GM18867 (cell line): Measurements from ENCODE around the gene OSBPL3.

Source experiments
- ATAC-seq: cut with Tn5 transposase; IDR thresholded peaks from one replicate; pipeline ENCODE4 v1.9.1; 2021; ENCODE audit warnings: mild to moderate bottlenecking, moderate library complexity; ENCODE audit not compliant: unreplicated experiment

Gene OSBPL3

GRCh38 chr7:24871770-24872169 lies 108.2 kb downstream of the OSBPL3 start:
- ATAC-seq = no peak

- no peak for ATAC-seq
Measured at GRCh38 chr7:24870766-24871165, 109.2 kb downstream of the OSBPL3 start.

DNA sequence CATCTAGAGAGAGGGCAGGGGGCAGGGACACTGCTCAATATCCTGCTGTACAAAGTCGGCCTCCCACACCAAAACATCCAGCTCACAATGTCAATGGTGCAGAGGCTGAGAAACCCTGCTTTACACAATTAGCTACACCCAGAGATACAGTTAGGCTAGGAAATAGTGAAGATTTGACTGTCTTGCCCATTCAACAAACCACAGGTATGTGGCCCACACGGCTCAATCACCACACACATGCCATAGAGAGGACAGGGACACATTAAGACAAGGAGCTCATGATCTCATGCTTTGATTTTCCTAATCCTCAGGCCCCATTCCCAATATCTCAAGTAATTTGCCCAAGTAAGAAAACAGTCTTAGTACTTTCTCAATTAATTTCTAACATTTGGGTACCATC lies 110.4 kb downstream of the OSBPL3 start:
- no peak for ATAC-seq

- ATAC-seq = no peak
Measured at GRCh38 chr7:24868741-24869140, 111.2 kb downstream of the OSBPL3 start.

DNA sequence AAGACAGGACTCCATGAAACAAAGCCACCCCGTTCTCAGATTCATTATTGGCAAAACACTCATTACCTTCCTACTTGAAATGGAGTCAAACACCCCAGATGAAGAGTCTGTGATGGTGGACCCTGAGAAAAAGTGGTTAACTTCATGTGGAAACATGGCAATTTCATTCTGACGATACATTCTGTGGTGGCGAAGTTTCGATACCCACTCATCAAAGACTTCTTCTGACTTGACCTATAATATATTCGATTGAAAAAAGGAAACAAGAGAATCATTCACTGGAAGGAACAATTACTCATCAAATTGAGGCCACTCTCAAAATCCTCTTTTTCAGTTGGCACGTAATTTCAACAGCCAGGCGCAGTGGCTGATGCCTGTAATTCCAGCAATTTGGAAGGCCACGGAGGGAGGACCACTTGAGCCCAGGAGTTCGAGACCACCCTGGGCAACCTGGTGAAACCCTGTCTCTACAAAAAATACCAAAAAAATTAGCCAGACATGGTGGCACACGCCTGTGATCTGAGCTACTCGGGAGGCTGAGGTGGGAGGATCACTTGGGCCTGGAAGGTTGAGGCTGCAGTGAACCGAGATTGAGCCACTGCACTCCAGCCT lies 113.9 kb downstream of the OSBPL3 start:
- no peak for ATAC-seq

DNA sequence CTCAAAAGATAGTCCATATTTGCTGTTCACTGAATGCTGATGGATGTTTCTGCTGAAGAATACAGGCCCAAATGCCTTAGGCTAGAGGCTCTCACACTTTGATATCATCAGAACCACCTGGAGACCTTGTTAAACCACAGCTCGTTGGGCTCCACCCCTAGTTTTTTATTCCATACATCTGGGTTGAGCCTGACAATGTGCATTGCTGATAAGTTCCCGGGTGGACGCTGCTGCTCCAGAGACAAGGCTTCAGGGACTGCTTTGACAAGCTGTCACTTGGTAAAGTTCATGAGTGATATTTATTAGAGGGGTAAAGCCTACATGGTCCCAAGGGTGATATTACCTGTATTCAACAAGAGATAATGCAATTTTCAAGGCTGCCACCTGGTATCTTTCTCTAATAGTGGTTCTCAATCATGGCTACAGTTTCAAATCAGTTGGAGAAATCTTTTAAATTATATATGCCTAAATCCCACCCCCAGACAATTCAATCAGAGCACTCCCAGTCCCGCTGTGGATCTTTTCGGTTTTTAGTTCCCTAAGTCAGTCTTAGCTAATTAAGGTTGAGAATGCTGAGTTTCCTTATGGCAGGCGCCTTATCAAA lies 115.7 kb downstream of the OSBPL3 start:
- ATAC-seq = no peak

DNA sequence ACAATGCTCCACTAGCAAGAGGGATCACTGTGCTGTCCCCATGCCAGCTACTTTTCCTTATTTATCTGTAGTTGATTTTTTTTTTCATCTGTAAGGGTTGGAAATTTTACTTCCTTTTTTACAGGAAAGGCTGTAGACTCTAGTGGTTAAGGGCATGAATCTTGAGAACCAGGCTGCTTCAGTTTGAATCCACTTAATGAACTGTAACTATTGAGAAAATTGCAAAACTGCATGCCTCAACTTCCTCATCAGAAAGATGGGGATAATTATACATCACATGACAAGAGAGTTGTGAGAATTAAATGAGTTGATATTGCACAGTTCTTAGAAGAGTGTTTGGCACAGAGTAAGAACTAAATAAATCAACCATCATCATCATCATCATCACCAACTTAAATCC lies 116.4 kb downstream of the OSBPL3 start:
- ATAC-seq = no peak

DNA sequence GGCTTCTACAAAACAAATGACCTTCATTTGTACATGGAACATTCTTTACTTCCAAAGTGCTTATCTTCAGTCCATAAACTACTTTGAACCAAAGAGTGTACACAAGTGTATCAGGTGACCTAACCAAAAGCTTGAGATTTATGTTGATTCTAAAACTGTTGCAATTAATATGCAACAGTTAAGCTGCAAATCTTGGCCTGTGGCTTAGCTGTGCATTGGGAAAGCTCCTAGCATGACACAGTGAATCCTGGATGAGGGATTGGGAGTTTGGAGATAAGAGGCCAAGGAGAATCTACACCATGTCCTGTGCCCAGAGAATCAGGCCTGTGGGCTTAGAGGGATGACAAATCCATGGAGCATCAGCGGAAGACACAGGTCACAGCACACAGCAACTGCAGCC lies 117.5 kb downstream of the OSBPL3 start:
- ATAC-seq = no peak

DNA sequence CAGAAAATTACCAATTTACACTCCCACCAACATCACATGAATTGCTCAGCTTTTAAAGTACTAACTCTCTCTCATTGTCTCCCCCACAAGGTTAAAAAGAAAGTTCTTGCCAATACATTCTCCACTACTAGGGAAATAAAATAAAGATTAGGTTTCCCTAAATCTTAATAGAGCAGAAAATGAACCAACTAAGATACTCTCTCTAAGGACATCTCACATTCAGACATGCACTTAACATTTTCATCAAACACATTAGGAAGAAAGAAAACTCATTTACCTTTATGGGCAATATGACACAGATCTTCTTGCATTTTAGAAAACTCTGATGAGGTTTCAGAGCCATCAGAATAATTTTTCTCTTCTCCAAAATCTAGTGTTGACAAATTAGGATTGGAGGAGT lies 118.6 kb downstream of the OSBPL3 start:
- ATAC-seq = no peak

DNA sequence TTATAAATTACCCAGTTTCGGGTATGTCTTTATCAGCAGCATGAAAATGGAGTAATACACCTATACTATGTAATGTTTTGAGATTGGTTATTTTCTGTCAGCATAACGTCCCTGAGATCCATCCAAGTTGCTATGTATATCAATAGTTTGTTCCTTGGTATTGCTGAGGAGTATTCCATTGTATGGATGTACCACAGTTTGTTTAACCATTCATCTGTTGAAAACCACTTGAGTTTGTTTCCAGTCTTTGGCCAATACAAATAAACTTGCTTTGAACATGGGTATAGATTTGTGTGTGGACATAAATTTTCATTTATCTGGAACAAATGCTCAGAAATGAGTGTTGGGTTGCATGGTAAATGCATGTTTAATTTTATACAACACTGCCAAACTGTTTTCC lies 119.4 kb downstream of the OSBPL3 start:
- no peak for ATAC-seq

DNA sequence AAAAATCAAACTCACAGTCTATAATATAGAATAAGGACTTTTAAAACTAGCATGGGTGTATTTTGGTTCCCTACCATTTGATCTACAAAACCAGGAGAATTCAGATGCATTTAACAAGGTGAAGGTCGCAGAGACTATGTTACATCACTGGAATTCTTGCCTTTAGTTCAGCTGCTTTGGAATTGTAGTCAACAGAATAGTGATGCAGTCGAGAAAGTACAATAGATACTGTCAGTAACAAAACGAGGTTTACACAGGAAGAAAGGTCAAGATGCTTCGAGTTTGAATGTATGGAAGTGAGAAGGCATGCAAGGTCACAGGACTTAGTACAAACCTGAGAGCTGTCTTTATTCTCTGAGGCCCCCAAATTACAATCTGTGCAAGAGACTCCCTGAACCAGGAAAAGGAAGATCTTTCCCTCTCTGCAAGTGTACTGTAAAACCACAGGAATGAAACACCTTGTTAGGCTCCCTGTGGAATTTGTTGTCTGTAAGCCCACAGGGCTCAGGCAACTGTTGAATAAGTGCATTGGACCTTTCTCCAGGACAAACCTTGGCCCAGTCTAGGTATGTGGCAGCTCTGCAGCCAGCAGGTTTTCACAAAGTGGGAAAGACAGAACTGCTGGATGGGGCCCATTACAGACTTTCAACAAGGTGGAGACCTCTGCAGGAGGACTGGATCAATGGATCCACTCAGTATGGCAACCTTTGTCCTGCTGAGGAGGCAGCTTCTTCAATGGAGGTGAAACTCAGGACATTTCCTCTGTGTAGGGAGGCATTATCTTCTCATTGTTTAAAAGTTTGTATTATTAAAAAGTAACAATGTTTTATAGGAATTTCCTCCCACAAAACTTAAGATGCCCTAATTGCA lies 121.6 kb downstream of the OSBPL3 start:
- ATAC-seq = no peak

DNA sequence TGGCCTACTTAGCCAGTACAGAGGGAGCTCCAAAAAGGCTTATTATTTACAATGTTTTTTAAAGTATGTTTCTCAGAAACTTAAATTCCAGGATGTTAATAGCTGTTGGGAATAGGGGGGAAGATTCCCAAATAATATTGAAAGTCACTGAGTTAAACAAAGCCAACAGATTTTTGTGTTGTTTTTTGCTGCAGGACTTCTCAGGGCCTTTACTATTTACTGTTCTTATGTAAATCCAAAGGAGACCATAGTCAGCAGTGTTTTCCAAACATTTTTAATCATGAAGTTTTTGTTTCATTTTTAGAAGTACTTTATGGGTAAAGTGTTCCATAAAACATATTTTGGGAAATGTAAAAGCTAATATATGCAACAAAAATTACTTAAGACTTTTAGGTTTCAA lies 122.4 kb downstream of the OSBPL3 start:
- ATAC-seq = no peak

GRCh38 chr7:24854866-24855265 lies 125.1 kb downstream of the OSBPL3 start:
- ATAC-seq = no peak

DNA sequence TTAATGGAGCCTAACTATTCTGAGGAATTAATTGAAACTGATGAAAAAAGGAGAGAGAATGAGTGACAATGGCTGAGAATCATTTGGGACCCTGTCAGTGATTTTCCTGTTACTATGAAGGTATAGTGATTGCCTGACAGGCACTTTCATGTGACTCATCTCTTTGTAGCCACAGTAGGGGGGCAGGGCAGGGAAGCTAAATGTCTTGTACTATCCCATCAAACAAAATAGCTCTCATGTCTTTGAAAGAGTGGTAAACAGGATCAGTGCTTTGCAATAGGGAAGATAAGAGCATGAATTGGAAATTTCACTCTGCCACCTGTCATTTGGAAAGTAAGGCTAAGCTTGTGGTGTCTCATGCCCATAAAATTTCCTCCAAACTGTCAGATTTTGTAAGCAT lies 128.2 kb downstream of the OSBPL3 start:
- no peak for ATAC-seq

- no peak for ATAC-seq
Measured at GRCh38 chr7:24848878-24849277, 131.1 kb downstream of the OSBPL3 start.

- ATAC-seq = no peak
Measured at GRCh38 chr7:24847754-24848153, 132.2 kb downstream of the OSBPL3 start.

DNA sequence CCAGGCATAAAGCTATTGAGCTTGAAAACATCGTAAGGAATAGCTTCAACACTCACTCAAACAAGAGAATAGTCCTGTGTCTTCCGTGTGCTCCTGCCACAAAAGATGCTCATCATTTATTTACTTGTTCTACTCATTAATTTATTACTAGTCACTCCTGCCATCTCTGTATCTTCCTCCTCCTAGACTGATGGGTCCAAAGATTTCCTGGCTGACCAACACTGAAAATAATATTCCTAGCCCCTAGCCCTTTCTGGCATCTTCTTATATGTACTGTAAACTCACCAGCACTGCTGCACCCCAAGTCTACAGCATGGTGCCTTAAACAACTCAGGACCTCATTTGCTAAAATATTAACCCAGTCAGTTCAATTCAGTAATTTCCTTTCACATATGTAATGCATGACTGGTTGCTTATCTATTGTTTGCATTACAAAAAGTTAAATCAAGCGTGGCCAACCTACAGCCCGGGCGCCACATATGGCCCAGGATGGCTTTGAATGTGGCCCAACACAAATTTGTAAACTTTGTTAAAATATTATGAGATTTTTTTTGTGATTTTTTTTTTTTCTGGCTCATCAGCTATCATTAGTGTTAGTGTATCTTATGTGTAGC lies 136.1 kb downstream of the OSBPL3 start:
- no peak for ATAC-seq

DNA sequence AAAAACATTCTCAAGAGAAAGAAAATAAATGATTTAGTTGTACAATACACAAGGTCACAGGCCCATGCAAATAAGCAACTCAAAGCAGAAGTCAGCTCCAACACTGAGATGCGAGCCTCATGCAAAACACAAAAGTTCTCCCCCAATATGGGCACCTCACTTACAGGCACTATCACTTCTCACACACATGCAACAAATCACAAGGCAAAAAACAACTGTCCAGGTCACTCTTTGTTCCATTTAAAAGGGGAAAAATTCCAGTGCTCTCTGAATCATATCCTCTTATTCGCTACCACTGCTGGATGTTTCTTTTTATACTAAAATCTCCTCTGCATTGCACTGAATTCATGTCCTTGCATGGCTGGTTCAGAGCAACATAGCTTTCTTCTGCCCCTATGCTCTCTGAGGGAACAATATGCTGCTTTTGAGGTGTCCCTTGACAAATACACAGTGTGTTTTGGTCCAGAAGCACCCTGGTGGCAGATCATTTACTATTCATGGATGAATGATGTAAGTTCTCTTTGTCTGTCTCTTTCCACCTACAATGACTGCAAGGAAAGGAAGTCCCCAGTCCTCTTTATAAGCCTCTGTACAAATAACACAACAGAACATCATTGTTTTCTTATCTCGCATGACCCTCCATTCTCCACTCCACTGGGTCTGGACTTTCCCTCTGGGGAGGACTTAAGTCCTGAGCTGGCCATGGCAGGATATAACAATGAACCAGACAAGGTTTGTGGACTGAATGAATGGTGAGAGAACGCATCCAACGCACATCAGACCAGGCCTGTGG lies 137.3 kb downstream of the OSBPL3 start:
- ATAC-seq = peak; percentile 76

- ATAC-seq = no peak
Measured at GRCh38 chr7:24842029-24842428, 137.9 kb downstream of the OSBPL3 start.

- ATAC-seq = no peak
Measured at GRCh38 chr7:24840563-24840962, 139.4 kb downstream of the OSBPL3 start.

DNA sequence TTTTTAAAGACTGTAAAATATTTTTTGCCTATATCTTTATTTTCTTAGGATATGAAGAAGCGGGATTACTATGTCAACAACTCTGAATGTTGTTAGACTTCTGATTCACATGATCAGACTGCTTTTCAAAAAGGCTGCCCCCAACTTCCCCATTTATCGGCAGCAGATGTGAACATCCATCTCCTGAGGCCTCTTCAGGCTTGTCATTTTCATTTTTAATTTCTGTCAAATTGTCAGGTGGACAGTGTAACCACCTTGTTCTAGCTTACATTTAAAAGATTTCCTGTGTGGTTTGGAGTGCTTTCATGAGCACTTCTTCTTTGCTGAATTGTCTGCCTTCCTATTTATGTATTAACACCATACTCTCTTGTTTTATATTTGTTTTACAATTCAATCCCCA lies 143.9 kb downstream of the OSBPL3 start:
- ATAC-seq = peak; percentile 87
